ENCODE measurements around the gene MRGPRX4.
"Not testable (repeated sequence)": the region's sequence is repeated elsewhere in the genome, so short reads cannot be mapped to it uniquely, and the experiment has no call there.

The MRGPRX4 gene

GRCh38 chr11:18172666-18173065 is at the start of gene MRGPRX4:
MRGPRX4 (plus strand) TSS chr11:18172837; CDS start chr11:18173257, 420 bp downstream.
- no peak for DNase-seq (ENCODE audit: low spot score)

GRCh38 chr11:18131115-18131514 is 41.5 kb upstream of the MRGPRX4 start:
- not testable (repeated sequence) for DNase-seq (ENCODE audit: low spot score)

- no peak for DNase-seq (ENCODE audit: low spot score)
Observed at GRCh38 chr11:18132341-18132740, 40.3 kb upstream of the MRGPRX4 start, which contains the start of gene MRGPRX3. MRGPRX3 (plus strand) TSS chr11:18132571; CDS start chr11:18137203, 4,632 bp downstream.

- no peak for DNase-seq (ENCODE audit: low spot score)
Observed at GRCh38 chr11:18135308-18135707, 37.3 kb upstream of the MRGPRX4 start.

- DNase-seq (ENCODE audit: low spot score) = no peak
Observed at GRCh38 chr11:18137186-18137800, 35.3 kb upstream of the MRGPRX4 start.

GRCh38 chr11:18140145-18140544 is 32.5 kb upstream of the MRGPRX4 start:
- no peak for DNase-seq (ENCODE audit: low spot score)

- DNase-seq (ENCODE audit: low spot score) = no peak
Observed at GRCh38 chr11:18144243-18144642, 28.4 kb upstream of the MRGPRX4 start.

GRCh38 chr11:18145025-18145424 is 27.6 kb upstream of the MRGPRX4 start:
- DNase-seq (ENCODE audit: low spot score) = peak; percentile 39

- DNase-seq (ENCODE audit: low spot score) = no peak
Observed at GRCh38 chr11:18145837-18146236, 26.8 kb upstream of the MRGPRX4 start.

GRCh38 chr11:18151581-18151980 is 21.1 kb upstream of the MRGPRX4 start:
- DNase-seq (ENCODE audit: low spot score) = no peak

GRCh38 chr11:18168372-18168771 is 4.3 kb upstream of the MRGPRX4 start:
- DNase-seq (ENCODE audit: low spot score) = no peak

GRCh38 chr11:18171377-18172000 is 1.1 kb upstream of the MRGPRX4 start:
- peak; percentile 69 for DNase-seq (ENCODE audit: low spot score)

GRCh38 chr11:18173225-18173866 is 709 bp downstream of the MRGPRX4 start:
- no peak for DNase-seq (ENCODE audit: low spot score)

GRCh38 chr11:18188796-18189195 is 16.2 kb downstream of the MRGPRX4 start:
- no peak for DNase-seq (ENCODE audit: low spot score)

GRCh38 chr11:18189476-18190245 is 17.0 kb downstream of the MRGPRX4 start:
- DNase-seq (ENCODE audit: low spot score) = not testable (repeated sequence)

GRCh38 chr11:18191376-18191775 is 18.7 kb downstream of the MRGPRX4 start:
- DNase-seq (ENCODE audit: low spot score) = no peak

- no peak for DNase-seq (ENCODE audit: low spot score)
Observed at GRCh38 chr11:18193010-18193409, 20.4 kb downstream of the MRGPRX4 start.

GRCh38 chr11:18196532-18196931 is 23.9 kb downstream of the MRGPRX4 start:
- DNase-seq (ENCODE audit: low spot score) = no peak

- DNase-seq (ENCODE audit: low spot score) = not testable (repeated sequence)
Observed at GRCh38 chr11:18197738-18198137, 25.1 kb downstream of the MRGPRX4 start.

GRCh38 chr11:18203723-18204122 is 31.1 kb downstream of the MRGPRX4 start:
- peak; percentile 82 for DNase-seq (ENCODE audit: low spot score)

- no peak for DNase-seq (ENCODE audit: low spot score)
Observed at GRCh38 chr11:18204220-18204619, 31.6 kb downstream of the MRGPRX4 start.

GRCh38 chr11:18204771-18205170 is 32.1 kb downstream of the MRGPRX4 start:
- DNase-seq (ENCODE audit: low spot score) = no peak

Measured in D341Med (cell line).